HG03565 (cell line): ENCODE data around the gene GRID1.
"Not testable (repeated sequence)": the region's sequence is repeated elsewhere in the genome, so short reads cannot be mapped to it uniquely, and the experiment has no call there.

Source experiments
- ATAC-seq: cut with Tn5 transposase; IDR thresholded peaks from one replicate; pipeline ENCODE4 v1.9.1; 2021; ENCODE audit warnings: mild to moderate bottlenecking, moderate library complexity; ENCODE audit not compliant: unreplicated experiment

GRID1 gene

DNA sequence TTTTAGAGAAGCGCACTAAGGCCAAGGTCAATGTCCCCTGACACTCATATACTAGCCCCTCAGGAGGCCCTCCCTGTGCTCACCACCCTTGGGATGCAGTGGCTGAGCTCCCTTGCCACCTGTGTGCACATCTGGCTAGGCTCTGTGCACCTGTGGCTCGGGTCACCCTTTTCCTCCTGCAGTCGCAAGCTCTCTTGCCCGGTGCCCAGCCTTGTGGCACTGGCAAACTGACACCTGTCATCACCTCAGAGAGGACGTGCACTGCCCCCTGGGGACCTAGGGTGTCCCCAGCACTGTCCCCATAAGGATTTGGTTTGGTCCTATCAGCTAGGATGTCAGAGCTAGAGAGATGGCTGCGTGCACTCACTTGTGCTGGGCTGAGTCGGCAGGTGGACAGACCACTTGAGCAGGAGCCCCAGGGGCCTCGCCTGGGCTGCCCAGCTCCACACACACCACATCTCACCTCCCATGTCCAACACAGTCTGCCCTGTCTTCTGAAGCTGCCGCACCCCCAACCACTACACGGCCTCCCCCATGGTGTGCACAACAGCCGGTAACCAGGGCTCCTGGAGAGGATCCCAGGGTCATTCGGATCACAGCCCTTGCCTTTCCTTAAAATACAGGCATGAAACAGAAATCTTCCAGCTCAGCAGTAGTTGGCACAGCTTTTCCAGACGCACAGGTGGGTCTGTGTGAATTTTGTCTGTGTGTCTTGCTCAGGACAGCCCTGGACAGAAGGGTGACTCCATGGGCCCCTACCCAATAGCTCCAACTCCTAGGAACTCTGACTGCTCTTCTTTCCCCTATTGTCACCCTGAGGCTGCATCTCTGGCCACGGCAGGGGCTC lies 111.0 kb downstream of the GRID1 start:
- ATAC-seq: no peak

DNA sequence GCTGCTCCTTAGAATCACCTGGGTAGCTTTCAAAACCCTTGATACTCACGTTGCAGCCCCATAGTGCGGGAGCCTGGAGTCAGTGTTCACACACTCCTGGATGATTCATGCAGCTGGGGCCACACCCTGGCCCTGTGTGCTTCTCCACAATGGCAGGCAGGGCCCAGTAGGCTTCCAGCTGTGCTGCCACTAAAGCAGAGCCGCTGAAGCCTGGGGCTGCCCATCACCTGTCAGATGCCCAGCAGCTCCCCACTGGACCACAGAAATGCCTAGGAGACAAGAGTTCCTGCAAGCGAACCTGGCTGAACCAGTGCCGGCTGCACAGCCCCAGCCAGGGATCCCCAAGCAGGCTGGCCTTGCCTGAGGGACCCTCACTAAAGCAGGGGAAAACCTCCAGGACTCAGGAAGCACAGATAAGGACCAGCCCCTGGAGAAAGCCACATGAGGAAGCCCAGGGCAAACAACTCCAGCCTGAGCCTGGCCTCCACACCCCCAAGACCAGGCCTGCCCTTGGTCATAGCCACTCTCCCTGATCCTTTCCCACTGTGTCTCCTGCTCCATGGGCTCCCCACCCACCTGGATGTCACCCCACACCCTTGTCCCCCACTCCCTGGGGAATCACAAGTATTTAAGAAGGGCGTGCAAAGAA lies 111.9 kb downstream of the GRID1 start:
- ATAC-seq: no peak

DNA sequence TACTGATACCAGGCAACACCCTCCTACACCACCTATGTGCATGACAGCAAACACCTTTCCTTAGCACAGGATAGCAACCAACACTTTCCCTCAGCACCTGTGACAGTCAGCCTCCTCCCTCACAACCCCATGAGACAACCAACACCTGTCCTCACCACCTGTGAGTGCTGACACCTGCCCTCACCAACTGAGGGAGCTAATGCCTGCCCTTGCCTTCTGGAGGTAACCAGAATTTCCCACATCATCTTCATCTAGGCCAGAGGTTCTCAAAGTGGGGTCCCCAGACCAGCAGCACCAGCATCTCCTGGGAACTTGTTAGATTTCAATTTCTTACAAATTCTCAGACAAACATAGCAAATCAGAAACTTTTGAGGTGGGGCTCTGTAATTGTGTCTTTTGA lies 112.5 kb downstream of the GRID1 start:
- ATAC-seq: no peak

DNA sequence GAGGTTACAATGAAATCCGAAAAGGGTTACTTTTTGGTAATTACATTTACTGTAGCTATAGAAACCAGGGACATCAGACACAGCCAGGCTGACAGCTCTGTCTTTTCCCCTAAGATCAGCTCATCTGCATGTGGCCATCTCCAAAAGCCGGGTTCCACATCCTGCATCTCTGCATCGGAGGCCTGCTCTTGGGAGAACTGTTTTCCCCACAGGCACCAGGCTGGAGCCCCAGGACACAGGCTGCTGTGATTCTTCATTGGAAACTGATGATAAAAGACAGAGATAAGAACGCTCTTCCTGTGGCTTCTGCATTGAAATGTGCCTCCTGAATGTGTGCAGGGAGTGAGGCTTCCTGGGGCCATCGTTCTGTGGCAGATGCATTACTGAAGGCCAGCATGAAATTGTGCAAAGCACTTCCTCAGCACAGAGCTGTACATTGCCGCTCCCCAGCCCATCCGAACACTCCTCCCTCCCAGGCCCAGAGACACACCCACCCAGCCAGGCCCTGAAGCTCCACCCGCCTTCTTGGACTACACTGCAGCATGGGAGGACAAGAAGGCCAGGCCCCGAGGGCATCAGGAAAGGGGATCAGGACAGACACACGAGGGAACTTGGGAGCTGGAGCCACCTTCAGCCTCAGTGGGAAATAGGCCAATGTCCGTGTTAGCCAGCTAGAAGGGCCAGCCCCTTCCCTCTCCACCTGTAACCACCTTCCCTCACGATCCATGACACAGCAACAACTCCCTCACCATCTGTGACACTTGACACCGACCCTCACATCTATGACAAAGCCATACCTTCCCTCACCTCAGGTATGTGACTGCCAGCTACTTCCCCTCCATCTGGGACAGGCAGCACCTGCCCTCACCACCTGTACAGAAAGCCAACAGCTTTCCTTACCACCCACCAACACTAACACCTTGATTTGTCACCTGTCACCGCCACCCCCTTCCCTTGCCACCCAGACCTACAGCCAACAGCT lies 113.2 kb downstream of the GRID1 start:
- ATAC-seq: no peak

DNA sequence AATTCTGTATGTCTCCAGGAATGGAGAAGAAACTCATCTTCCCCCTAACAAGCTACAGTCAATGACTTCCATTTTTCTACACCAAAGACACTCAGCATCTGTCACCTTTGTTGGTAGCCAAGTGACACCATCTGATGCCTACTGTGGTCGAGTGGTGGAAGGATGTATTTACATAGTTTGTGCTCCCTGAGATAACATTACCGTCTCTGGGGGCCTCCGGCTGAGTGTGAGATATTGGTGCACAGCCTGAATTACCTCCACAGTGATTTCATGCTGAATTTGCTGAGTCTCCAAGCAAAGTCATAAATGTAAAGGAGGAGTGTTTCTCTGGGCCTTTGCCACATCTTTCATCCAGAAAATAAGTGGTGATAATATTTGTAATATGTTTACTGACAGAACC lies 114.0 kb downstream of the GRID1 start:
- ATAC-seq: no peak

DNA sequence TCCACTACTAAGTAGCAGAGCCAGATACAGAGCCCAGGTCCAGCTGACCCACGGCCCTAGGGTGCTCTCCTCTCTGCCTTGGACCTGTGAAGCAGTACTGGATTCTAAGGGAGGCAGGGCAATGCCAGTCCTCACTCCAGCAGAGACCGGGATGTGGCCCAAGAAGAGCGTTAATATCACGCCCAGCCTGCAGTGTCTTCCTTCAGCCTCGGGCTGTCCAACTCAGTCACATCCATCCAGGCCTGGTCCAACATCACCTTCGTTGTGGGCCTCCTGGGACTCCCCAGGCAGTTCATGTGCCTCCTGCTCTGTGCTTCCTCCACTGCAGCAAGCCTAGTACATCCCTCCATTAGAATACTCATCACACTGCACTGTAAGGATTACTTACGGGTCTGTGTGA lies 114.5 kb downstream of the GRID1 start:
- no peak for ATAC-seq

DNA sequence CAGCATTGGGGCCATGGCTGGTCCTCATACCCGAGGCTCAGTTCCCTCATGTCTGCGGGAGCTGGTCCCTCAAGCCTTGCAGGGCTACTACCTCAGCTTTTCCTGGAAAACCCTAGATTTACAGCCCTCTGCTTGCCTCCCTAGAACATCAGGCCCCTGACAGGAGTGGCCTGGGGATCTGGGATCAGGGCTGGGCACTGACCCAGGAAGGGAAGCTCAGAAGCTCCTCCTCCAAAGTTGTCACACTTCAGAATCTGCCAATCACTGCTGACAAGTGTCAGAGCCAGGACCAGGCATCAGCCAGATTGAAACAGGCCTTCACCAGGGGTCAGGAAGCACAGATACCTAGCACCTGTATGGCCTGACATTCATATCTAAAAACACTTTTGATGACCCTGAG lies 115.2 kb downstream of the GRID1 start:
- no peak for ATAC-seq

DNA sequence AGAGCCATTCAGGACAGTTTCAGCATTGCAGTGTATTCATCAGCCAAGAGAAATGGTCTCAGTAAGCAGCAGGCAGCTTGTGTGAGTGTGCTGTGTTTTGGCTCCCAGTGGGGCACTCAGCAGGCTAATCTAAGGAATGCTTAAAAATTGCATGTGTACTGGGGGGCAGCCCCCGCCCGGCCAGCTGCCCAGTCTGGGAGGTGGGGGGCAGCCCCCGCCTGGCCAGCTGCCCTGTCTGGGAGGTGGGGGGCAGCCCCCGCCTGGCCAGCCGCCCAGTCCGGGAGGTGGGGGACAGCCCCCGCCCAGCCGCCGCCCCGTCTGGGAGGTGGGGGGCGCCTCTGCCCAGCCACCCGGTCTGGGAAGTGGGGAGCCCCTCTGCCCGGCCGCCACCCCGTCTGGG lies 116.2 kb downstream of the GRID1 start:
- no peak for ATAC-seq

DNA sequence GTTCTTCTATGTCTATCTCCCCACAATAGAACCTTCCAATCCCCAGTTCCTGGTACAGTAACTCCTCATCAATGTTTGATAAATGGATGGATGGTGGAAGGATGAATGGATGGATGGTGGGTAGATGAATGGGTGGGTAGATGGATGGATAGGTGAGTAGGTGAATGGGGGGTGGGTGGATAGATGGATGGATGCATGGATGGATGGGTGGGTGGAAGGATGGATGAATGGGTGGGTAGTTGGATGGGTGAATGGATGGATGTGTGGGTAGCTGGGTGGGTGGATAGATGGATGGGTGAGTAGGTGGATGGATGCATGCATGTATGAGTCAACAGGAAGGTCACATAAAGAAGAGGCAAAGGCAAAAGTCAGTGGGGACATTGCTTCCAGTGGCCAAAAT lies 116.8 kb downstream of the GRID1 start:
- ATAC-seq: no peak

DNA sequence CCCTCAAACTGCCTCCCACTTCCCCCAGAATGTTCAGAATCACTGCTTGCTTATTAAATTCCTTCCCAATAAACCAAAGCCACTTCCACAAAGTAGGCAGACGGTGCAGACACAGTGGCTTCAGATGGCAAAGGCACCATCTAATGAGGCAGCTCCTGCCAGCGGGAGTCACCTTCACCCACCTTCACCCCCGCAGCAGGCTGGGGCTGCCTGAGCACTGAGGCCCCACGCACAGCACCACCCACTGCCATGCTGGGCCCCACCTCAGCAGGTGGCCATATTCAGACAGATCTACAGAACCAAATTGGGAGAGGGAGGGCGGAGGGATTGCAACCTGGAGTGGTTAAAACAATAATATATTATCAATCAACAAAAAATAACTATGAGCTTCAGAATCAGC lies 118.5 kb downstream of the GRID1 start:
- ATAC-seq: no peak

DNA sequence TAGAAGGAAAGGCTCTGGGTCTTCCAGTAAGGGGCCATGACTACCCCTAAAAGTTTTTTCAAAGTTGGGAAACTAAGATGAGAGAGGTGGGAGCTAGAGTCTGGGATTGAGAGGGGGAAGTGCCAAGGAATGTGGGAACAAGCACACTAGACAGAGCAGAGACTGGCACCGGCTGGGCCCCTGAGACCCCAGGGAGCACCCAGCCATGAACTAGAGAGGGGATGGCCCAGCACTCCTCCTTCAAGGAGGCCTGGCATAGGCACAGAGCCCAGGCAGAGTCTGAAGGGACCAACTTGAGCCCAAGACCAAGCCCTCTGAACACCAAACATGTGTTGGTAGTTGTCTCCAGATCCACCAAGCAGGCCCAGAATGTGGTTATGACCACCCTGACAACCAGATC lies 119.0 kb downstream of the GRID1 start:
- no peak for ATAC-seq

DNA sequence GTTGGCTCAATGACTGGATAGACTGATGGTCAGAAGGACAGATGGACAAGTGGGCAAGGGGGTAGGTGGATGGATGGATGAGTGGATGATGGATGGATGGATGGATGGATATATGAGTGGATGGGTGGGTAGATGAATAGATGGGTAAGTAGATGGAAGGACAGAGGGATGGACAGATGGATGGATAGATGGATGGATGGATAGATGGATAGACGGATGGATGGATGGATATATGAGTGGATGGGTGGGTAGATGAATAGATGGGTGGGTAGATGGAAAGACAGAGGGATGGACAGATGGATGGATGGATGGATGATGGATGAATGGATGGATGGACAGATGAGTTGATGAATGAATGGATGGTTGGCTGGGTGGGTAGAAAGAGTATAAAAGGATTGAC lies 119.5 kb downstream of the GRID1 start:
- ATAC-seq: no peak

DNA sequence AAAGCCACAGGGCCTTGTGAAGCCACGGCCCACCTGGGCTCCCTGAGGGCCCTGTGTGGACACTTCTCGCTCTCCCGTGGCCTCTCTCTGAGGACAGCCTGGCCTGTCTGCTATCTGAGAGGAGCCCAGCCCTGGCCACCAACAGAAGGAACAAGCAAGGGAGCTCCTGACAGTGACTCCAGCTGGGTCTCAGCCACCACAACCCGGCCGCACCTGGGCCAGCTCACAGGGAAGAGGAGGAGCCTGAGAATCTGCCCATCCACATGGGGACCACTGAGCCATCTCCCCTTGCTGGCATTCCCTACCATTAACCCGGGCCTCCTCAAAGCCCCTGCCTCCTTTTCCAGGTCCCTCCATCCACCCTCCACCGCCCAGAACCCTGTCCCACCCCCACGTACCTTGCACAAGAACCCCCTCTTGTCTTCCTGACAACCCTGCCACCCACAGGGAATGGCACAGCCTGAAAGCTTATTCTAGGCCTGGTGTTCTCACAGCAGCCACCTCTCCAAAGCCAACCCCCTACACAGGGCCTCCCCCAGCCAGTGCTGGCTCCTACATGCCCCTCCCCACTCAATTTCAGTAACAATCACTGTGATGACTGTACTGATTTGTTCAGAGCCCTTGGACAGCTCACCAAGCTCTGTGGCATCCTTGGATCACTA lies 120.2 kb downstream of the GRID1 start:
- no peak for ATAC-seq

DNA sequence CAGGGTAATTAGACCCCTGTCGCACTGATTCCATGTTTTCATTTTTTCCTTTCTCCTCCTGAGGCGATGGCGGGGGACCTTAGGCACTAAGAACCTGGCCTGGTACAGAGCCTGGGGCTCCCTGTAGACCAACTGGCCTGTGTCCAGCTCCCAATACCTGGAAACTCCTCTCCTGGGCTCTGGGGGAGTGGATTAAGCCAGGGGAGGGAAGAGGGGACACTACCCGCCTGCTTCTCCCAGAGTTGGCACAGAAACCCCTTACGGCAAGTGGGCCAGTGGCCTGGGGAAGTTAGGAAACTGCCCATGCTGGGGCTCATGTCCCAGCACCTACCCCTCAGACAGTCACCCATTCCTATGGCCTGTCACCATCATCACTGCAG lies 121.6 kb downstream of the GRID1 start:
- no peak for ATAC-seq

DNA sequence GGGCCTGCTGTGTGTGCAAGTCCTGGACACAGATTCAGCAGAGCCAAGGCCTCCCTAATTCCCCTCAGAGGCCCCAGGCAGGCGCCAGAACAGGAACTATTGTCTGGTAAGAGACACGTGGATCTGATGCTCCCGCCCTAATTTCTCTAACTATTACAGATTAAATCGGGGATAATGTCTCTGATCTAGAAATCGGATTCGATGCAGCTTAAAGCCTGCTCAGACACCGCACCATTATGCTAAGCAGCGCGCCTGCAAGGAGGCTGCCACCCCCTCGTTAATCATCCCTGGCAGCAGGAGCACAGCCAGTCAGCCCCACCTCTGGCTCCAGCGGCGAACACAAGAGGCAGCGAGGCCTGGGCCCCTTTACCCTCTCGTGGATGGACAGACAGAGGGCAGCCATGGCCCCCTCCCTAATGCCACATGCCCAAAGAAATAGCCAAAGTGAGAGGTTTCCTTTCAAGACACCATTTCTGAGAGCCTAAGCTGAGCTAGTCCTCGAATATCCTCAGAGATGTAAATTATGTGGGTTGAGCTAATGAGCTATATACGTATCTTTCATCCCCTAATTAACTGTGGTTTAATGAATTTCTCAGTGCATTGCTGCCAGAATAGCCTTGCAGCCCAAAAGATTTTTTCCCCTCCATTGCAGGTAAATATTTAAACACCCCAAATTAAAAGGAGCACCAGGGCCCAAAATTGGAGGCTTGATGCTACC lies 122.1 kb downstream of the GRID1 start:
- no peak for ATAC-seq

DNA sequence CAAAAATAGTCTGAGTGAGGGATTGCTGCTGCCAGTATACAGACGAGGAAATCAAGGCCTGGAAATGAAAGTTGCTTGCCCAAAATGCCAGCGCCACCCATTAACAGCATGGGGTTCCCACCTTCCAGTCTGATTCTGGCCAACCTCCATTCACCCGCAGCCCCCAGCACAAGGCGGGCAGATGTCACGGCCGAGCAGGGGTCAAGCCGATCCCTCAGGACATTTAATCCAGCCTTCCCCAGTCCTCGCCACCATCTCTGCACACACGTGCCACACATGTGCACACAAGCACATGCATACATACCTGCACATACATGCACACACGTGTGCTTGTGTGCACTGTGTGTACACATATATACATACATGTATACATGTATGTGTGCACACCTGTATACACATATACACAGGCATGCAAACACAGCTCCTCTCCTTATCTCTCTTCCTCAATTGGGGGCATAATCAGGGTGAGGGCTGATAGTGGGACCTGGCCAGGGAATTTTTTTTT lies 122.9 kb downstream of the GRID1 start:
- ATAC-seq: no peak

DNA sequence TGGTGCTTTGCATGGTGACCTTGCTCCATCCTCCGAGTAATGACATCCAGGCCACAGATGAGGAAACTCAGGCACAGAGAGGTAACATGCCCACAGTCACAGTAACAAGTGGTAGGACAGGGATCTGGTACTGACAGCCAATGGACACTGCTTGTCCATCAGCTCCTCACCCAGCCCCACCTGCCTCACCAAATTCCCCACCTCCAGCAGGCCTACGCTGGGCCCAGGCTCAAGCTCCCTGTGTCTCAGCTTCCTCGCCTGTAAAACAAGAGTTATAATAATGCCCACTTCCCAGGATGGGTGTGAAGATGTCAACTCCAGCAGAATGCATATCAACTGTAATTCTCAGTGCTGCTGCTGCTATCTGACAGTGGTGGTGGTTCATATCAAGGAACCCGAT lies 123.8 kb downstream of the GRID1 start:
- no peak for ATAC-seq

DNA sequence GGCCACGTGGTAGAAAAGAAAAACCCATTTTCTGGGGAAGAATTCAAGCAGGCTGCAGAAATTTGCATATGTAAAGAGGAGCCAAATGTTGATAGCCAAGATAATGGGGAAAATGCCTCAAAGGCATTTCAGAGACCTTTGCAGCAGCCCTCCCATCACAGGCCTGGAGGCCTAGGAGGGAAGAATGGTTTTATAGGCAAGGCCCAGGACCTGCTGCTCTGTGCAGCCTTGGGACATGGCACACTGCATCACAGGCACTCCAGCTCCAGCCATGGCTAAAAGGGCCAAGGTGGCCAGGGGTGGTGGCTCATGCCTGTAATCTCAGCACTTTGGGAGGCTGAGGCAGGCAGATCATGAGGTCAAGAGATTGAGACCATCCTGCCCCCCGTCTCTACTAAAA lies 128.5 kb downstream of the GRID1 start:
- ATAC-seq: not testable (repeated sequence)

DNA sequence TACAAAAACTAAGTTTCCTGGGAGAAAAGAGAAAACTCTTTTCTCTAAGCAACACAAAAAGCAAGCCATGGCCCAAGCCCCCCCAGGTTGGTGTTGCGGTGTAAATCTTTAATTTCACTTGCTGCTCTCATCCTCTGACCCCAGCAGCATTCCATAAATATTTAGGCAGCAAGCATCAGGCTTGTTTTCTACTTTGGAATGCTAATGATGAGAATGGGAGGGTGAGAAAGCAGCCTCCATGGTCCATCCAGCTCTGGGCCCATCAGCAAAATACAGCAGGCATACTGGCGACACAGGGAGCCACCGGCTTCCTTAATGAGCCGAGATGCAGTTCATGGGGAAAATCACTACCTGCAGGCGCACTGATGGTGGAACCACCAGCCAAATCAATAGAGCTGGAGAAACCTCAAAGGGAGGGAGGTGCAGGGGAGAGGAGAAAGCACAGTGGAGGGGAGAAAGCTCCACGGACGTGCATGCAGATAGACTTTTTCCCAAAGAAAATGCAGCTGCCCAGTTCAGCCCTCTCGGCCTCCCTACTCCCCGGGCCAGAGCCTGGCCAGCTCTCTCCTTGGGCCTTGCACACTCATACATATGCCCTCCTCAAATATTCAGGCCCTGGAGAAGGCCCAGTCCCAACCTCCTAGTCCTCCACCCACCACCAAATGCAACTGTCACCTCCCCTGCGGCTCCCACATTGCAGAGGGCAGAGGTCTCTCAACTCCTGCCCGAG lies 131.9 kb downstream of the GRID1 start:
- no peak for ATAC-seq
